ENCODE data around the gene CPAMD8. TPM values are rescaled to one million over a fixed set of nuclear protein-coding genes. Genes with fewer than 3 reads are reported as not detected.

CPAMD8 gene
- total and polyA plus RNA-seq, 9 of the 15 experiments (the other 6 are each of a cell fraction or from before 2014, with no cell fraction given) = 0.20 to 2.1 (median 1.3) TPM

DNA sequence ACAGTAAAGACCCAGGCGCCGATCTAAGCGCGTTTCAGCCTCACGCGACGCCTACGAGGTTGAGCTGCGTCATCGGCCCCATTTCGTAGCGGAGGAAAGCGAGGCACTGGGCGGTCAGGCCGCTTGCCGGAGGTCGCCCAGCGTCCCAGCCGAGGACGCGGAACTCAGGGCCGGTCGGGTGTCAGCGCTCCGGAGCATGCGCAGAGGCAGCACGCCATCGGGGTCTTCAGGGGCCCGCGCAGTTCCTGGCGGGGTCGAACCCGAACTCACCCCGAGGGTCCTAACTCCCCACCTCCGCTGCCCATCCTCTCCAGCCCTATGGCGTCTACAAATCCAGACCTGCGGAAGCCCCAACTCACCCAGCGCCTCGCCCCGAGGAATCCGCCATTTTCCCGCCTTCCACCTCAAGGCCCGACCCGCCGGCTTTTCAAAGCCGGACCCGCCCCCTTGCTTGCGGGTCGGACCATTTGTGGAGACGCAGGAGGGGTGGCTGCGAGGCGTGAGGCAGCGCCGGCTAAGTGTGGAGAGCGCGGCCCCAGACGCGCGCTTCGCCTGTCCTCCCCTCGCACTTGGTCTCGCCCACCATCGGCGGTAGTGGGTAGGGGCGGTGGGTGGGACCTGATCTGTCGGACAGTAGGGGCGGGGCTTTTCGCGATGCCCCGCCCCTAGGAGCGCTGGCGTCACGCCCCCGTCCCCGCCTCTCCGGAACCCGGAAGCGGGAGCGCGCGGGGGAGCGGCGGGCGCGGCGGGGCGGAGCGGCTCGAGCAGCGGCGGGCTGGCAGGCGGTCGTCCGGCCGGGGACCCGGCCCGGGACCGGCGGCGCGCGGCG, 48.6 kb upstream of the CPAMD8 start, which contains the start of the genes HAUS8 and MYO9B (continued):
- TF ChIP-seq TAL1 (IDR thresholded peaks at IDR 0.05) (no peak), CREM (IDR thresholded peaks at IDR 0.05; ENCODE audit: low read depth) (peak; percentile 95), ZFP30 (CRISPR knock-in tag; IDR thresholded peaks at IDR 0.05; ENCODE audit: borderline replicate concordance) (no peak), ZNF583 (CRISPR knock-in tag; IDR thresholded peaks at IDR 0.05) (0 out of 2 replicates have a peak, but pooled peaks have one; percentile 27), ZNF780A (CRISPR knock-in tag; IDR thresholded peaks at IDR 0.05) (no peak), ZNF140 (CRISPR knock-in tag; IDR thresholded peaks at IDR 0.05) (no peak), CBFB (CRISPR knock-in tag; IDR thresholded peaks at IDR 0.05) (0 out of 2 replicates have a peak, but pooled peaks have one; percentile 10), BRD4 (IDR thresholded peaks at IDR 0.05) (peak; percentile 65; the same call in 1 of the 2 replicates), HEY1 (CRISPR knock-in tag; IDR thresholded peaks at IDR 0.05; ENCODE audit: borderline replicate concordance) (no peak), TAF15 (IDR thresholded peaks at IDR 0.05; ENCODE audit: low read depth, low read length) (no peak)
- TF ChIP-seq, protein P1, sequence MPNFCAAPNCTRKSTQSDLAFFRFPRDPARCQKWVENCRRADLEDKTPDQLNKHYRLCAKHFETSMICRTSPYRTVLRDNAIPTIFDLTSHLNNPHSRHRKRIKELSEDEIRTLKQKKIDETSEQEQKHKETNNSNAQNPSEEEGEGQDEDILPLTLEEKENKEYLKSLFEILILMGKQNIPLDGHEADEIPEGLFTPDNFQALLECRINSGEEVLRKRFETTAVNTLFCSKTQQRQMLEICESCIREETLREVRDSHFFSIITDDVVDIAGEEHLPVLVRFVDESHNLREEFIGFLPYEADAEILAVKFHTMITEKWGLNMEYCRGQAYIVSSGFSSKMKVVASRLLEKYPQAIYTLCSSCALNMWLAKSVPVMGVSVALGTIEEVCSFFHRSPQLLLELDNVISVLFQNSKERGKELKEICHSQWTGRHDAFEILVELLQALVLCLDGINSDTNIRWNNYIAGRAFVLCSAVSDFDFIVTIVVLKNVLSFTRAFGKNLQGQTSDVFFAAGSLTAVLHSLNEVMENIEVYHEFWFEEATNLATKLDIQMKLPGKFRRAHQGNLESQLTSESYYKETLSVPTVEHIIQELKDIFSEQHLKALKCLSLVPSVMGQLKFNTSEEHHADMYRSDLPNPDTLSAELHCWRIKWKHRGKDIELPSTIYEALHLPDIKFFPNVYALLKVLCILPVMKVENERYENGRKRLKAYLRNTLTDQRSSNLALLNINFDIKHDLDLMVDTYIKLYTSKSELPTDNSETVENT (CRISPR knock-in tag; IDR thresholded peaks at IDR 0.05) = peak; percentile 49; the same call in 1 of the 2 replicates
- TF ChIP-seq, protein P2, sequence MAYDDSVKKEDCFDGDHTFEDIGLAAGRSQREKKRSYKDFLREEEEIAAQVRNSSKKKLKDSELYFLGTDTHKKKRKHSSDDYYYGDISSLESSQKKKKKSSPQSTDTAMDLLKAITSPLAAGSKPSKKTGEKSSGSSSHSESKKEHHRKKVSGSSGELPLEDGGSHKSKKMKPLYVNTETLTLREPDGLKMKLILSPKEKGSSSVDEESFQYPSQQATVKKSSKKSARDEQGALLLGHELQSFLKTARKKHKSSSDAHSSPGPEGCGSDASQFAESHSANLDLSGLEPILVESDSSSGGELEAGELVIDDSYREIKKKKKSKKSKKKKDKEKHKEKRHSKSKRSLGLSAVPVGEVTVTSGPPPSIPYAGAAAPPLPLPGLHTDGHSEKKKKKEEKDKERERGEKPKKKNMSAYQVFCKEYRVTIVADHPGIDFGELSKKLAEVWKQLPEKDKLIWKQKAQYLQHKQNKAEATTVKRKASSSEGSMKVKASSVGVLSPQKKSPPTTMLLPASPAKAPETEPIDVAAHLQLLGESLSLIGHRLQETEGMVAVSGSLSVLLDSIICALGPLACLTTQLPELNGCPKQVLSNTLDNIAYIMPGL (CRISPR knock-in tag; IDR thresholded peaks at IDR 0.05) = peak; percentile 93; the same call in 1 of the 2 replicates
- TF ChIP-seq, protein P3, sequence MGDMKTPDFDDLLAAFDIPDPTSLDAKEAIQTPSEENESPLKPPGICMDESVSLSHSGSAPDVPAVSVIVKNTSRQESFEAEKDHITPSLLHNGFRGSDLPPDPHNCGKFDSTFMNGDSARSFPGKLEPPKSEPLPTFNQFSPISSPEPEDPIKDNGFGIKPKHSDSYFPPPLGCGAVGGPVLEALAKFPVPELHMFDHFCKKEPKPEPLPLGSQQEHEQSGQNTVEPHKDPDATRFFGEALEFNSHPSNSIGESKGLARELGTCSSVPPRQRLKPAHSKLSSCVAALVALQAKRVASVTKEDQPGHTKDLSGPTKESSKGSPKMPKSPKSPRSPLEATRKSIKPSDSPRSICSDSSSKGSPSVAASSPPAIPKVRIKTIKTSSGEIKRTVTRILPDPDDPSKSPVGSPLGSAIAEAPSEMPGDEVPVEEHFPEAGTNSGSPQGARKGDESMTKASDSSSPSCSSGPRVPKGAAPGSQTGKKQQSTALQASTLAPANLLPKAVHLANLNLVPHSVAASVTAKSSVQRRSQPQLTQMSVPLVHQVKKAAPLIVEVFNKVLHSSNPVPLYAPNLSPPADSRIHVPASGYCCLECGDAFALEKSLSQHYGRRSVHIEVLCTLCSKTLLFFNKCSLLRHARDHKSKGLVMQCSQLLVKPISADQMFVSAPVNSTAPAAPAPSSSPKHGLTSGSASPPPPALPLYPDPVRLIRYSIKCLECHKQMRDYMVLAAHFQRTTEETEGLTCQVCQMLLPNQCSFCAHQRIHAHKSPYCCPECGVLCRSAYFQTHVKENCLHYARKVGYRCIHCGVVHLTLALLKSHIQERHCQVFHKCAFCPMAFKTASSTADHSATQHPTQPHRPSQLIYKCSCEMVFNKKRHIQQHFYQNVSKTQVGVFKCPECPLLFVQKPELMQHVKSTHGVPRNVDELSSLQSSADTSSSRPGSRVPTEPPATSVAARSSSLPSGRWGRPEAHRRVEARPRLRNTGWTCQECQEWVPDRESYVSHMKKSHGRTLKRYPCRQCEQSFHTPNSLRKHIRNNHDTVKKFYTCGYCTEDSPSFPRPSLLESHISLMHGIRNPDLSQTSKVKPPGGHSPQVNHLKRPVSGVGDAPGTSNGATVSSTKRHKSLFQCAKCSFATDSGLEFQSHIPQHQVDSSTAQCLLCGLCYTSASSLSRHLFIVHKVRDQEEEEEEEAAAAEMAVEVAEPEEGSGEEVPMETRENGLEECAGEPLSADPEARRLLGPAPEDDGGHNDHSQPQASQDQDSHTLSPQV (IDR thresholded peaks at IDR 0.05) = 0 out of 2 replicates have a peak, but pooled peaks have one; percentile 20
- TF ChIP-seq, protein P4, sequence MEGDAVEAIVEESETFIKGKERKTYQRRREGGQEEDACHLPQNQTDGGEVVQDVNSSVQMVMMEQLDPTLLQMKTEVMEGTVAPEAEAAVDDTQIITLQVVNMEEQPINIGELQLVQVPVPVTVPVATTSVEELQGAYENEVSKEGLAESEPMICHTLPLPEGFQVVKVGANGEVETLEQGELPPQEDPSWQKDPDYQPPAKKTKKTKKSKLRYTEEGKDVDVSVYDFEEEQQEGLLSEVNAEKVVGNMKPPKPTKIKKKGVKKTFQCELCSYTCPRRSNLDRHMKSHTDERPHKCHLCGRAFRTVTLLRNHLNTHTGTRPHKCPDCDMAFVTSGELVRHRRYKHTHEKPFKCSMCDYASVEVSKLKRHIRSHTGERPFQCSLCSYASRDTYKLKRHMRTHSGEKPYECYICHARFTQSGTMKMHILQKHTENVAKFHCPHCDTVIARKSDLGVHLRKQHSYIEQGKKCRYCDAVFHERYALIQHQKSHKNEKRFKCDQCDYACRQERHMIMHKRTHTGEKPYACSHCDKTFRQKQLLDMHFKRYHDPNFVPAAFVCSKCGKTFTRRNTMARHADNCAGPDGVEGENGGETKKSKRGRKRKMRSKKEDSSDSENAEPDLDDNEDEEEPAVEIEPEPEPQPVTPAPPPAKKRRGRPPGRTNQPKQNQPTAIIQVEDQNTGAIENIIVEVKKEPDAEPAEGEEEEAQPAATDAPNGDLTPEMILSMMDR (IDR thresholded peaks at IDR 0.05 in 2 of 3, conservative IDR thresholded peaks at IDR 0.05 in 1 of 3; ENCODE audit: insufficient read depth in 2 of 3, low read depth in 1 of 3, low read length in 3 of 3) = 0 out of 6 replicates have a peak, but pooled peaks of 1 of the 3 experiments have one; percentile 2
- TF ChIP-seq, protein P5, sequence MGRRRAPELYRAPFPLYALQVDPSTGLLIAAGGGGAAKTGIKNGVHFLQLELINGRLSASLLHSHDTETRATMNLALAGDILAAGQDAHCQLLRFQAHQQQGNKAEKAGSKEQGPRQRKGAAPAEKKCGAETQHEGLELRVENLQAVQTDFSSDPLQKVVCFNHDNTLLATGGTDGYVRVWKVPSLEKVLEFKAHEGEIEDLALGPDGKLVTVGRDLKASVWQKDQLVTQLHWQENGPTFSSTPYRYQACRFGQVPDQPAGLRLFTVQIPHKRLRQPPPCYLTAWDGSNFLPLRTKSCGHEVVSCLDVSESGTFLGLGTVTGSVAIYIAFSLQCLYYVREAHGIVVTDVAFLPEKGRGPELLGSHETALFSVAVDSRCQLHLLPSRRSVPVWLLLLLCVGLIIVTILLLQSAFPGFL (CRISPR knock-in tag; IDR thresholded peaks at IDR 0.05) = 0 out of 2 replicates have a peak, but pooled peaks have one; percentile 27
